Measurements from ENCODE around the gene TGM6. TPM values are rescaled to one million over a fixed set of nuclear protein-coding genes. Genes with fewer than 3 reads are reported as not detected.

The TGM6 gene
- total RNA-seq, 2 donors from 2014 or later: not detected

DNA sequence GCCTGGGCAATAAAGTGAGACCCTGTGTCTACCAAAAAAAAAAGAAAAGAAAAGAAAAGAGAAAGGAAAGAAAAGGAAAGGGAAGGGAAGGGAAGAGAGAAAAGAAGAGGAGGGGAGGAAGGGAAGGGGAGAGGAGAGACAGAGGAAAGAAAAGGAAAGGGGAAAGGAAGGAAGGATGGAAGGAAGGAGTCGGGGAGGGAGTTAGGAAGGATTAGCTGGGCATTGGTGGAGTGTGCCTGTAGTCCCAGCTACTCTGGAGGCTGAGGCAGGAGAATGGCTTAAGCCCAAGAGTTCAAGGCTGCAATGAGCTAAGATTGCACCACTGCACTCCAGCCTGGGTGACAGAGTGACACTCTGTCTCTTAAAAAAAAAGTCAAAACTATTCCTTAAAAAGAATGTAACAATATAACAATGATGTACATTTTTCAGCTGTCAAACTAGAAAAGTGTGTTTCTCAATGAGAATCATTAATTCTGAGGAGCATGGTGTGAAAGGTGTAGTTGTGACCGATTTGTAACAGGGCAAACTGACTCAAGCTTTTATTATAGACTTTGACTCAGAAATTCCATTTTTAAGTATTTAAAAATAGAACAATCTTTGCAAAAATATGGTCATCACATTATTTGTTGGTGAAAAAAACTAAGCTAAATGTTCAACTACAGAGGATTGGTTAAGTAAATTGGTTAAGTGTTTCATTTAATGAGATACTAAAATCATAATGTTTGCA is 75.2 kb downstream of the TGM6 start:
- ATAC-seq (ENCODE audit: insufficient number of reproducible peaks, low FRiP score, low read depth) (peak; percentile 24), DNase-seq (ENCODE audit: low spot score) (no peak)
- Histone ChIP-seq H3K27me3 (replicated peaks; ENCODE audit: insufficient read depth) (no peaks in the 10 kb centered on the region), H3K4me3 (no peak overlapping the region), H3K27ac (peak overlapping the region in 1 of 2 donors; percentile 20), H3K36me3 (peaks cover 9% of the 10 kb centered on the region), H3K4me1 (ENCODE audit: control insufficient read depth in 1 of 2, low read depth in 2 of 2) (peaks cover 6% of the 10 kb centered on the region in 2 donors), H3K9me3 (no peaks in the 10 kb centered on the region)
- TF ChIP-seq CTCF (IDR thresholded peaks at IDR 0.05): no peak

DNA sequence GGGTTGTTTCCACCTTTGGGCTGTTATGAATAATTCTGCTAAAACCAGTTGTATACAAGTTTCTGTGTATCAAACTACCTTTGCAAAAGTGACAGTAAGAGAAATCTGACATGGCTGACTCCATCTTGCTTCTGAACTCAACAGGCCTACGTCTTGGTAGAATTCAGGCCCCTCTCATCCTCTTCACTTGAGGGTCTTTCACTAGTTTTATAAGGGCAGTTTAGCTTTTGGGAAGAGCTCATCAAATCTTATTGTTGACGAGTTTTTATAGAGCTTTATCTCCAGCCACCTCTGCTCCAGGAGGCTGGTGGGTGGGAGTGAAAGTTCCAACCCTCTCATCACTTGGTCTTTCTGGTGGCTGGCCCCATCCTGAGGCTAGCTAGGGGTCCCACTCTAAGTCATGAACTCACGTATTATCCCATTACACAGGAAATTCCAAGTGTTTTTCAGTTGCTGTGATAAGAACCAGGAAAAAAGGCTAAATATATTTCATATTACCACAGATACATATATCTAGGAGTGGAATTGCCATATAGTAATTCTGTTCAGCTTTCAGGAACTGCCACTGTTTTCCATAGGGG is 78.3 kb downstream of the TGM6 start:
- no peak overlapping the region for H3K4me3 ChIP-seq
- no peak overlapping the region for H3K27ac ChIP-seq
- no peak for TF ChIP-seq CTCF (IDR thresholded peaks at IDR 0.05)
- DNase-seq (ENCODE audit: low spot score) (no peak), ATAC-seq (ENCODE audit: insufficient number of reproducible peaks, low FRiP score, low read depth) (no peak)
- H3K4me1 ChIP-seq (ENCODE audit: control insufficient read depth in 1 of 2, low read depth in 2 of 2): peaks cover 6% of the 10 kb centered on the region in 2 donors
- H3K27me3 ChIP-seq (replicated peaks; ENCODE audit: insufficient read depth): no peaks in the 10 kb centered on the region
- no peaks in the 10 kb centered on the region for H3K9me3 ChIP-seq
- peaks cover 35% of the 10 kb centered on the region for H3K36me3 ChIP-seq

DNA sequence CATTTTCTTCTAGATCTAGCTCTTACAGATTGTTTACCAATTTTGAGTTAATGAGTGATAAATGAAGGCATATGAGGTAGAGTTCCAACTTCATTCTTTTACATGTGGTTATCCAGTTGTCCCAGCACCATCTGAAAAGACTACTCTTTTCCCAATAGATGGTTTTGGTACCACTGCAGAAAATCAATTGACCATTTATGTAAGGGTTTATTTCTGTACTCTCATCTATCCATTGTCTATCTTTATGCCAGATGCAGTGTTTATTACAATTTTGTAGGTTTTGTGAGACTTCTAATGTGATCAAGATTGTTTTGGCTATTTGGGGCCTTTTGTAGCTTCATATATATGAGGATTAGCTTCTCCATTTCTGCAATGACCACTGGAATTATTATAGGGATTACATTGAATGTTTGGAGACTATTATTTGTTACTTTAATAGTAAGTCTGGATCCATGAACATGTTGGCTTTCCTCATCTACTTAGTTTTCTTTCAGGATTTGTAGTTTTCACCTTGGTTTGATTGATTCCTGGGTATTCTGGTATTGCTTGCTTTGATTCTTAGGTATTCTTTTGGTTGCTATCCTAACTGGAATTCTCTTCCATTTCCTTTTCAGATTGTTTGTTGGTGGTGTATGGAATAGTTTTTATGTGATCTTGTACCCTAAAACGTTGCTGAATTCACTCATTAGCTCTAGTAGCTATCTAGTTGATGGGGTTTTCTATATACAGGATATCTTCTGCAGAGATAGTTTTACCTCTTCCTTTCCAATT is 79.5 kb downstream of the TGM6 start:
- H3K4me3 ChIP-seq: no peak overlapping the region
- TF ChIP-seq CTCF (IDR thresholded peaks at IDR 0.05): no peak
- DNase-seq (ENCODE audit: low spot score) (no peak), ATAC-seq (ENCODE audit: insufficient number of reproducible peaks, low FRiP score, low read depth) (no peak)
- H3K4me1 ChIP-seq (ENCODE audit: control insufficient read depth in 1 of 2, low read depth in 2 of 2): peaks cover 6% of the 10 kb centered on the region in 2 donors
- H3K36me3 ChIP-seq: peaks cover 46% of the 10 kb centered on the region
- no peaks in the 10 kb centered on the region for H3K27me3 ChIP-seq (replicated peaks; ENCODE audit: insufficient read depth)
- H3K9me3 ChIP-seq: no peaks in the 10 kb centered on the region
- no peak overlapping the region for H3K27ac ChIP-seq

- ATAC-seq (ENCODE audit: insufficient number of reproducible peaks, low FRiP score, low read depth) (no peak), DNase-seq (ENCODE audit: low spot score) (no peak)
- no peak for TF ChIP-seq CTCF (IDR thresholded peaks at IDR 0.05)
- Histone ChIP-seq H3K27ac (no peak overlapping the region), H3K4me1 (ENCODE audit: control insufficient read depth in 1 of 2, low read depth in 2 of 2) (peaks cover 0 to 5% of the 10 kb centered on the region in 2 donors), H3K36me3 (peaks cover 53% of the 10 kb centered on the region), H3K27me3 (replicated peaks; ENCODE audit: insufficient read depth) (no peaks in the 10 kb centered on the region), H3K4me3 (no peak overlapping the region), H3K9me3 (no peaks in the 10 kb centered on the region)
Measured at GRCh38 chr20:2460752-2461424, 80.2 kb downstream of the TGM6 start.

DNA sequence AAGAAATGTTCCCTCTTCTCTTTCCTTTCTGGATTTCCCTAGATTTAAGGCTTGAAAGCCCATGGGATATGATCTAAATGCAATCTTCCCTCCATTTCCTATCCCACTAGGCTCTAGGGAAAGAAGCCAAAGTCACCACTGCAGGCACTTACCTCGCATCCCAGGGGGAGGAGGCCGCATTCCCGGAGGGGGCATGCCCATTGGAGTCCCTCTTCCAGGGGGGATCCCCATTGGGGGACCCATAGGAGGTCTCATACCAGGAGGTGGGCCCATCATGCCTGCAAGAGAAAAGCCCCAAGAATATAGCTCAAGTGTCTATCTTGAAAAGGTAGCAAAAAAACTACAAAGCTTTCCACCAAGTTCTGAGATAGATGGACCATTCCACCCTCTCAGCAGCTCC is 81.8 kb downstream of the TGM6 start:
- no peak for TF ChIP-seq CTCF (IDR thresholded peaks at IDR 0.05)
- Histone ChIP-seq H3K4me3 (no peak overlapping the region), H3K36me3 (peaks cover 66% of the 10 kb centered on the region), H3K4me1 (ENCODE audit: control insufficient read depth in 1 of 2, low read depth in 2 of 2) (no peaks in the 10 kb centered on the region), H3K9me3 (no peaks in the 10 kb centered on the region), H3K27ac (no peak overlapping the region), H3K27me3 (replicated peaks; ENCODE audit: insufficient read depth) (no peaks in the 10 kb centered on the region)
- DNase-seq (ENCODE audit: low spot score): no peak
- ATAC-seq (ENCODE audit: insufficient number of reproducible peaks, low FRiP score, low read depth): no peak
